T-helper 1 cell treated with Interleukin-12 subunit alpha and Interleukin-12 subunit beta and Interleukin-4 antibody, amounts not matched to agents 30 μg/mL and 1 μg/mL, for 36 hours (primary cell): Measurements from ENCODE around the gene AKNA.

Source experiments
- H3K27ac Mint-ChIP-seq: one replicate; pipeline ENCODE4 v1.8.0; 2021; ENCODE audit warnings: mild to moderate bottlenecking, mixed read lengths
- H3K27me3 Mint-ChIP-seq: one replicate; pipeline ENCODE4 v1.8.0; 2021; ENCODE audit warnings: low read depth, mixed read lengths
- H3K36me3 Mint-ChIP-seq: one replicate; pipeline ENCODE4 v1.8.0; 2021; ENCODE audit warnings: low read depth, mixed read lengths
- H3K4me1 Mint-ChIP-seq: one replicate; pipeline ENCODE4 v1.8.0; 2021; ENCODE audit warnings: low read depth, mixed read lengths
- H3K4me3 Mint-ChIP-seq: one replicate; pipeline ENCODE4 v1.8.0; 2021; ENCODE audit warnings: mild to moderate bottlenecking, moderate library complexity, mixed read lengths
- H3K9me3 Mint-ChIP-seq: one replicate; pipeline ENCODE4 v1.8.0; 2021; ENCODE audit warnings: mixed read lengths

AKNA gene

GRCh38 chr9:114395334-114395617 is 7.5 kb upstream of the AKNA start:
- Mint-ChIP-seq H3K27ac (peak overlapping the region; percentile 45), H3K27me3 (no peaks in the 10 kb centered on the region), H3K36me3 (peaks cover 24% of the 10 kb centered on the region), H3K4me3 (peak overlapping the region; percentile 64), H3K9me3 (no peaks in the 10 kb centered on the region), H3K4me1 (peaks cover 57% of the 10 kb centered on the region)

GRCh38 chr9:114394523-114395333 is 6.9 kb upstream of the AKNA start:
- Mint-ChIP-seq H3K4me3 (peak overlapping the region; percentile 64), H3K4me1 (peaks cover 61% of the 10 kb centered on the region), H3K27ac (peak overlapping the region; percentile 45), H3K36me3 (peaks cover 26% of the 10 kb centered on the region), H3K27me3 (no peaks in the 10 kb centered on the region), H3K9me3 (no peaks in the 10 kb centered on the region)

- H3K36me3 Mint-ChIP-seq: peaks cover 38% of the 10 kb centered on the region
Measured at GRCh38 chr9:114392749-114393112, 4.9 kb upstream of the AKNA start.

GRCh38 chr9:114390952-114391351 is 3.2 kb upstream of the AKNA start:
- H3K4me1 Mint-ChIP-seq: peaks cover 57% of the 10 kb centered on the region
- peaks cover 48% of the 10 kb centered on the region for H3K36me3 Mint-ChIP-seq
- peak overlapping the region; percentile 93 for H3K27ac Mint-ChIP-seq

More at GRCh38 chr9:114392749-114393112, 4.9 kb upstream of the AKNA start:
- Mint-ChIP-seq H3K9me3 (no peaks in the 10 kb centered on the region), H3K4me3 (no peak overlapping the region), H3K4me1 (peaks cover 70% of the 10 kb centered on the region), H3K27ac (peak overlapping the region; percentile 63), H3K27me3 (no peaks in the 10 kb centered on the region)

GRCh38 chr9:114389612-114390368 is 2.0 kb upstream of the AKNA start:
- H3K4me1 Mint-ChIP-seq: peaks cover 53% of the 10 kb centered on the region
- no peaks in the 10 kb centered on the region for H3K27me3 Mint-ChIP-seq
- no peaks in the 10 kb centered on the region for H3K9me3 Mint-ChIP-seq

More at GRCh38 chr9:114390952-114391351, 3.2 kb upstream of the AKNA start:
- Mint-ChIP-seq H3K9me3 (no peaks in the 10 kb centered on the region), H3K4me3 (peak overlapping the region; percentile 96), H3K27me3 (no peaks in the 10 kb centered on the region)

GRCh38 chr9:114388764-114389375 is 1.1 kb upstream of the AKNA start:
- peak overlapping the region; percentile 93 for H3K27ac Mint-ChIP-seq
- peaks cover 58% of the 10 kb centered on the region for H3K36me3 Mint-ChIP-seq
- peak overlapping the region; percentile 96 for H3K4me3 Mint-ChIP-seq
- no peaks in the 10 kb centered on the region for H3K9me3 Mint-ChIP-seq
- peaks cover 54% of the 10 kb centered on the region for H3K4me1 Mint-ChIP-seq
- H3K27me3 Mint-ChIP-seq: no peaks in the 10 kb centered on the region

More at GRCh38 chr9:114389612-114390368, 2.0 kb upstream of the AKNA start:
- H3K36me3 Mint-ChIP-seq: peaks cover 54% of the 10 kb centered on the region
- peak overlapping the region; percentile 96 for H3K4me3 Mint-ChIP-seq
- peak overlapping the region; percentile 93 for H3K27ac Mint-ChIP-seq

- no peaks in the 10 kb centered on the region for H3K9me3 Mint-ChIP-seq
- H3K36me3 Mint-ChIP-seq: peaks cover 61% of the 10 kb centered on the region
- peak overlapping the region; percentile 96 for H3K4me3 Mint-ChIP-seq
- H3K27me3 Mint-ChIP-seq: no peaks in the 10 kb centered on the region
- peak overlapping the region; percentile 93 for H3K27ac Mint-ChIP-seq
- peaks cover 55% of the 10 kb centered on the region for H3K4me1 Mint-ChIP-seq
Measured at GRCh38 chr9:114388357-114388682, 538 bp upstream of the AKNA start.

- Mint-ChIP-seq H3K4me3 (peak overlapping the region; percentile 96), H3K27me3 (no peaks in the 10 kb centered on the region), H3K27ac (peak overlapping the region; percentile 93), H3K36me3 (peaks cover 70% of the 10 kb centered on the region), H3K4me1 (peaks cover 60% of the 10 kb centered on the region), H3K9me3 (no peaks in the 10 kb centered on the region)
Measured at GRCh38 chr9:114386886-114387679, 699 bp downstream of the AKNA start.

- H3K27me3 Mint-ChIP-seq: no peaks in the 10 kb centered on the region
- H3K4me1 Mint-ChIP-seq: peaks cover 62% of the 10 kb centered on the region
- H3K36me3 Mint-ChIP-seq: peaks cover 74% of the 10 kb centered on the region
- H3K9me3 Mint-ChIP-seq: no peaks in the 10 kb centered on the region
- peak overlapping the region; percentile 93 for H3K27ac Mint-ChIP-seq
- H3K4me3 Mint-ChIP-seq: peak overlapping the region; percentile 96
Measured at GRCh38 chr9:114386361-114386885, 1.4 kb downstream of the AKNA start.

- H3K9me3 Mint-ChIP-seq: no peaks in the 10 kb centered on the region
- H3K36me3 Mint-ChIP-seq: peaks cover 74% of the 10 kb centered on the region
- peaks cover 57% of the 10 kb centered on the region for H3K4me1 Mint-ChIP-seq
- H3K27me3 Mint-ChIP-seq: no peaks in the 10 kb centered on the region
- peak overlapping the region; percentile 96 for H3K4me3 Mint-ChIP-seq
- peak overlapping the region; percentile 93 for H3K27ac Mint-ChIP-seq
Measured at GRCh38 chr9:114385397-114386181, 2.2 kb downstream of the AKNA start.

GRCh38 chr9:114384836-114385396 is 2.9 kb downstream of the AKNA start:
- Mint-ChIP-seq H3K4me3 (peak overlapping the region; percentile 96), H3K27ac (peak overlapping the region; percentile 93), H3K27me3 (no peaks in the 10 kb centered on the region)

GRCh38 chr9:114384341-114384740 is 3.4 kb downstream of the AKNA start:
- Mint-ChIP-seq H3K9me3 (no peaks in the 10 kb centered on the region), H3K27me3 (no peaks in the 10 kb centered on the region), H3K36me3 (peaks cover 78% of the 10 kb centered on the region), H3K4me1 (peaks cover 53% of the 10 kb centered on the region), H3K4me3 (peak overlapping the region; percentile 96), H3K27ac (peak overlapping the region; percentile 93)

More at GRCh38 chr9:114384836-114385396, 2.9 kb downstream of the AKNA start:
- Mint-ChIP-seq H3K4me1 (peaks cover 54% of the 10 kb centered on the region), H3K9me3 (no peaks in the 10 kb centered on the region), H3K36me3 (peaks cover 72% of the 10 kb centered on the region)

GRCh38 chr9:114383521-114384231 is 4.1 kb downstream of the AKNA start:
- Mint-ChIP-seq H3K27ac (peak overlapping the region; percentile 93), H3K36me3 (peaks cover 80% of the 10 kb centered on the region), H3K9me3 (no peaks in the 10 kb centered on the region), H3K4me3 (peak overlapping the region; percentile 96), H3K27me3 (no peaks in the 10 kb centered on the region), H3K4me1 (peaks cover 51% of the 10 kb centered on the region)
